Measurements from ENCODE around the gene CIRBP. TPM values are rescaled to one million over a fixed set of nuclear protein-coding genes. Genes with fewer than 3 reads are reported as not detected.
A peak's percentile ranks its signal among the peaks of the same experiment; 100 is the strongest.

The CIRBP gene
- total RNA-seq, 1 donor from 2014 or later, result 184 TPM

DNA sequence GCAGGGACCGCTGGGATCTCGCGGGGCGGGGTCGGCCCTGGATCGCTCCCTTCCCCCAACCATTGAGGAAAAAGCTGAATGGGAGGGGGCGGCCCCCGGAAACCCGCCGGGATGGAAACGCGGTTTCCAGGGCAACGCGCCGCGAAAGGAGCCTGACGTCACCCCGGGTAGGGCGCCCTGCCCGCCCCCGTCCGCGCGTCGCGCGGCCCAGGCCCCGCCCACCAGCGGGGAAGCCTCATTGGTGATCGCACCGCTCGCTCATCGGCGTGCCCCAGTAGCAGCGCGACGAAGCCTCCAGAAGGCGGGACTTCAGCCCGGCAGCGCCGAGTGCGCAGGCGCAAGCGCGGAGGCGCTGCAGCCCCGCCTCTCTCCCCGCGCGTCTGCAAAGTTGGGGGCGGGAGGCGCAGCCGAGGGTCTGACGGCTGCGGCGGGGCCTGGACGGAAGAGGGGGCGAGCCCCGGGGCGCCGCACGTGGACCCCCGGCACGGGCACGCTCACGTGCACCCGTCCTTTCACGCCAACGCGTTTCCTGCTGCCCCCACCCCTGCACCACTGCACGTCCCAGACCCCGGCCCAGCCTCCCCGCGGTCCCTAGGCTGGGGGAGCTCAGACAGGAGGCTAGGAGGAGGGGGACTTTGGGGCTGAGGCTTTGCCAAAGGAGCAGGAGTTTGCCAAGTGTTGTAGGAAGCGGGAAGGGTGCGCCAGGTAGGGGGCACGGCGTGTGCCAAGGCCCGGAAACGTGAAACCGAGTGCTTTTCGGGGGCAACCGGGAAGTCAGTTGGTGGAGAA is 8.2 kb upstream of the CIRBP start:
- TF ChIP-seq, protein P1, sequence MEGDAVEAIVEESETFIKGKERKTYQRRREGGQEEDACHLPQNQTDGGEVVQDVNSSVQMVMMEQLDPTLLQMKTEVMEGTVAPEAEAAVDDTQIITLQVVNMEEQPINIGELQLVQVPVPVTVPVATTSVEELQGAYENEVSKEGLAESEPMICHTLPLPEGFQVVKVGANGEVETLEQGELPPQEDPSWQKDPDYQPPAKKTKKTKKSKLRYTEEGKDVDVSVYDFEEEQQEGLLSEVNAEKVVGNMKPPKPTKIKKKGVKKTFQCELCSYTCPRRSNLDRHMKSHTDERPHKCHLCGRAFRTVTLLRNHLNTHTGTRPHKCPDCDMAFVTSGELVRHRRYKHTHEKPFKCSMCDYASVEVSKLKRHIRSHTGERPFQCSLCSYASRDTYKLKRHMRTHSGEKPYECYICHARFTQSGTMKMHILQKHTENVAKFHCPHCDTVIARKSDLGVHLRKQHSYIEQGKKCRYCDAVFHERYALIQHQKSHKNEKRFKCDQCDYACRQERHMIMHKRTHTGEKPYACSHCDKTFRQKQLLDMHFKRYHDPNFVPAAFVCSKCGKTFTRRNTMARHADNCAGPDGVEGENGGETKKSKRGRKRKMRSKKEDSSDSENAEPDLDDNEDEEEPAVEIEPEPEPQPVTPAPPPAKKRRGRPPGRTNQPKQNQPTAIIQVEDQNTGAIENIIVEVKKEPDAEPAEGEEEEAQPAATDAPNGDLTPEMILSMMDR (IDR thresholded peaks at IDR 0.05; ENCODE audit: insufficient read depth, low read depth, low read length), result no peak
- no peak for TF ChIP-seq EZH2 (IDR thresholded peaks at IDR 0.05; ENCODE audit: insufficient read depth, low read length)
- H3K4me3 ChIP-seq (ENCODE audit: insufficient read depth, low read depth, low read length), result peak overlapping the region; percentile 59
- peaks cover 41% of the 10 kb centered on the region for H4K20me1 ChIP-seq (ENCODE audit: insufficient read depth, low read length)
- H3K4me1 ChIP-seq (ENCODE audit: insufficient read depth, low read length), result peaks cover 64% of the 10 kb centered on the region
- H3K27me3 ChIP-seq (ENCODE audit: insufficient read depth, low read length), result no peaks in the 10 kb centered on the region
- FAIRE-seq (no peak), DNase-seq (ENCODE audit: low read depth) (peak; percentile 82)
- no peaks in the 10 kb centered on the region for H3K27me3 Mint-ChIP-seq (ENCODE audit: low read depth, unreplicated experiment)
- H3K9me3 ChIP-seq (ENCODE audit: insufficient read depth, low read depth, low read length), result no peaks in the 10 kb centered on the region
- peaks cover 14% of the 10 kb centered on the region for H3K79me2 ChIP-seq (ENCODE audit: insufficient read depth, low read length)
- H3K4me1 Mint-ChIP-seq (ENCODE audit: low read depth, unreplicated experiment), result peaks cover 31% of the 10 kb centered on the region
- peak overlapping the region; percentile 84 for H3K9ac ChIP-seq (ENCODE audit: low read length)
- peak overlapping the region; percentile 90 for H3K4me3 Mint-ChIP-seq (ENCODE audit: unreplicated experiment)
- H3K27ac ChIP-seq (ENCODE audit: low read depth, low read length), result peak overlapping the region; percentile 86
- peaks cover 6% of the 10 kb centered on the region for H3K36me3 Mint-ChIP-seq (ENCODE audit: low read depth, unreplicated experiment)
- peak overlapping the region; percentile 96 for H3K4me2 ChIP-seq (ENCODE audit: low read length)
- H3K27ac Mint-ChIP-seq (ENCODE audit: unreplicated experiment), result peak overlapping the region; percentile 91
- H2AFZ ChIP-seq (ENCODE audit: low read depth, low read length), result no peak overlapping the region
- H3K9me3 Mint-ChIP-seq (ENCODE audit: unreplicated experiment), result no peaks in the 10 kb centered on the region
- peaks cover 10% of the 10 kb centered on the region for H3K36me3 ChIP-seq (ENCODE audit: insufficient read depth, low read length)

DNA sequence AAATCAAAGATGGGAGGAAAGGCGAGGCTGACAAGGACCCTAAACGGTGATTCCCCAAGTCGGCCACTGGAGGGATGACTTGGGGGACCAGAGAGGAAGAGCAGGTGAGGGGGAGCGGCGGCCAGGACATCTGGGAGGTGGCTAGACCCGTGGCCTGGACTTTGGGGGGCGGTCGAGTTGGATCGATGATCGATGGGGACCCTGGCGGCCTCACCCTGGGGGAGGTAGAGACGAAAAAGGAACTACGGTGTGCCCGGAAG is 7.7 kb upstream of the CIRBP start:
- peak overlapping the region; percentile 84 for H3K9ac ChIP-seq (ENCODE audit: low read length)
- TF ChIP-seq EZH2 (IDR thresholded peaks at IDR 0.05; ENCODE audit: insufficient read depth, low read length), result no peak
- TF ChIP-seq, protein P1 (IDR thresholded peaks at IDR 0.05; ENCODE audit: insufficient read depth, low read depth, low read length), result peak; percentile 5
- FAIRE-seq (no peak), DNase-seq (ENCODE audit: low read depth) (no peak)
- peaks cover 8% of the 10 kb centered on the region for H3K36me3 ChIP-seq (ENCODE audit: insufficient read depth, low read length)
- no peaks in the 10 kb centered on the region for H3K9me3 ChIP-seq (ENCODE audit: insufficient read depth, low read depth, low read length)
- H3K4me3 ChIP-seq (ENCODE audit: insufficient read depth, low read depth, low read length), result peak overlapping the region; percentile 59
- no peak overlapping the region for H2AFZ ChIP-seq (ENCODE audit: low read depth, low read length)
- peaks cover 12% of the 10 kb centered on the region for H3K79me2 ChIP-seq (ENCODE audit: insufficient read depth, low read length)
- Mint-ChIP-seq H3K36me3 (ENCODE audit: low read depth, unreplicated experiment) (peaks cover 6% of the 10 kb centered on the region), H3K4me3 (ENCODE audit: unreplicated experiment) (peak overlapping the region; percentile 90), H3K27me3 (ENCODE audit: low read depth, unreplicated experiment) (no peaks in the 10 kb centered on the region), H3K27ac (ENCODE audit: unreplicated experiment) (peak overlapping the region; percentile 91), H3K9me3 (ENCODE audit: unreplicated experiment) (no peaks in the 10 kb centered on the region), H3K4me1 (ENCODE audit: low read depth, unreplicated experiment) (peaks cover 31% of the 10 kb centered on the region)
- peak overlapping the region; percentile 86 for H3K27ac ChIP-seq (ENCODE audit: low read depth, low read length)
- H3K4me1 ChIP-seq (ENCODE audit: insufficient read depth, low read length), result peaks cover 68% of the 10 kb centered on the region
- peak overlapping the region; percentile 96 for H3K4me2 ChIP-seq (ENCODE audit: low read length)
- H4K20me1 ChIP-seq (ENCODE audit: insufficient read depth, low read length), result peaks cover 36% of the 10 kb centered on the region
- H3K27me3 ChIP-seq (ENCODE audit: insufficient read depth, low read length), result no peaks in the 10 kb centered on the region

Data from astrocyte (in vitro differentiated cells and primary cell).